CD4-positive, alpha-beta T cell treated with Interleukin-10 for 1 hour (primary cell): Measurements from ENCODE around the gene ZNF554.
"Not testable (repeated sequence)": the region's sequence is repeated elsewhere in the genome, so short reads cannot be mapped to it uniquely, and the experiment has no call there.

Source experiments
- DNase-seq: peaks from one replicate; pipeline ENCODE4 v3.0.0-alpha.2; 2020

ZNF554 gene

DNA sequence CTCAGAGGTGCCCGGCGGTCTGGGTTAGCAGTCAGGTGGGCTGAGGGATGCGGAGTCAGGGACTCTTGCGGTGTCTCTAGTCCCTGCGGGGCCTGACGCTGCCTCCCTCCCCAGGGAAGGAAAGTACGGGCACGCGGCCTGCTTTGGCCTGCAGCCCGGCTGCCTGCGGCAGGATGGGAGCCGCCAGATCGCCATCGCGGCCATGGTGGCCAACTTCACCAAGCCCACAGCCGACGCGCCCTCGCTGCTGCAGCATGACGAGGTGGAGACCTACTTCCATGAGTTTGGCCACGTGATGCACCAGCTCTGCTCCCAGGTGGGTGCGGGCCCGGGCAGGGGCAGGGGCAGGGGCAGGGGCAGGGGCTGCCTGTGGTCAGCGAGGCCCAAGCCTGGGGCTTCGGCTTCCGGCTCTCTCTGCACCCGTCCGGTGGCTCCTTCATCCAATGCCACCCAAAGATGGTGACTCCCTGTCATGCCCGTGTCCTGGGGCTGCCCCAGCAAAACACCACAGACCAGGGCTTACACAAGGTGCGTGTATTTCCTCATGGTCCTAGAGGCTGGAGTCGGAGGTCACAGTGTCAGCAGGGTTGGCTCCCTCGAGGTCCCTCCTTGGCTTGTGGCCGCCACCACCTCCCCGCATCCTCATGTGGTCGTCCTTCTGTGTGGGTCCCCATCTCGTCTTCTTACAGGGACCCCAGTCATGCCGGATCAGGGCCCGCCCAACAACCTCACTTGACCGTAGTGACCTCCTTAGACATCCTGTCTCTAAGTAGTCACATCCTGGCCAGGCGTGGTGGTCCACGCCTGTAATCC lies 11.3 kb upstream of the ZNF554 start:
- DNase-seq: no peak

DNA sequence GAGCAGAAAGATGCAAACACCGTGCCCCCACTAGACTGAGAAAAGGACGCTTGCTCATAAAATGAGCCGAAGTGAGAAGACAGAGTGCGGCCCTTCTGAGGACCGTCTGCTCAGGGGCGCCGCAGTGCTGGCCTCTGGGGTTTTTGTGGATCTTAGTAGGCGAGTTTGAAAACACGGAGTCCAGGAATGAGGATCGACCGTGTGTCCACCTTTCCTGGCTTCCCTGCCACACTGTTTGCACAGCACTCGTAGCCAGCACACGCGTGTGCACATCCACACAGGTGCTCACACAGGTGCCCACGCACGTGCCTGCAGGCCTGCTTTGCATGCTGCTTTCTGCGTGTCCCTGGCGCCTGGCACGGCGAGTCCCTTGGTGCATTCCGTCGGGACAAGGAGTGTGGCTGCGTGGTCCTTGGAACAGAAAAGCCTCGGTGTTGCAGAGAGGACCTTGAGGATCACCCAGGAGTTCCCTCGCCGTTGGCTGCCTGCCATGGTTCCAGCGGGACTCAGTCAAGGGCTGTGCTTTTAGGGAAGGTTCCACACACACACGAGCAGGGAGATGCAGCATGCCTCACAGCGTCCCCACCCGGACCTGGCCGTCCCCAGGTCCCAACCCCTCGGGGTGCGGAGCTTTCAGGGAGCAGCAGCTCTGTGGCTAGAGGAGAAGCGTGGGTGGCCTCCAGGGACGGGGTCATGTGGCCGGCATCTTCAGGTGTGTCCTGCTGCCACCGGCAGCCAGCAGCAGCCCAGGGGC lies 10.1 kb upstream of the ZNF554 start:
- DNase-seq: no peak

DNA sequence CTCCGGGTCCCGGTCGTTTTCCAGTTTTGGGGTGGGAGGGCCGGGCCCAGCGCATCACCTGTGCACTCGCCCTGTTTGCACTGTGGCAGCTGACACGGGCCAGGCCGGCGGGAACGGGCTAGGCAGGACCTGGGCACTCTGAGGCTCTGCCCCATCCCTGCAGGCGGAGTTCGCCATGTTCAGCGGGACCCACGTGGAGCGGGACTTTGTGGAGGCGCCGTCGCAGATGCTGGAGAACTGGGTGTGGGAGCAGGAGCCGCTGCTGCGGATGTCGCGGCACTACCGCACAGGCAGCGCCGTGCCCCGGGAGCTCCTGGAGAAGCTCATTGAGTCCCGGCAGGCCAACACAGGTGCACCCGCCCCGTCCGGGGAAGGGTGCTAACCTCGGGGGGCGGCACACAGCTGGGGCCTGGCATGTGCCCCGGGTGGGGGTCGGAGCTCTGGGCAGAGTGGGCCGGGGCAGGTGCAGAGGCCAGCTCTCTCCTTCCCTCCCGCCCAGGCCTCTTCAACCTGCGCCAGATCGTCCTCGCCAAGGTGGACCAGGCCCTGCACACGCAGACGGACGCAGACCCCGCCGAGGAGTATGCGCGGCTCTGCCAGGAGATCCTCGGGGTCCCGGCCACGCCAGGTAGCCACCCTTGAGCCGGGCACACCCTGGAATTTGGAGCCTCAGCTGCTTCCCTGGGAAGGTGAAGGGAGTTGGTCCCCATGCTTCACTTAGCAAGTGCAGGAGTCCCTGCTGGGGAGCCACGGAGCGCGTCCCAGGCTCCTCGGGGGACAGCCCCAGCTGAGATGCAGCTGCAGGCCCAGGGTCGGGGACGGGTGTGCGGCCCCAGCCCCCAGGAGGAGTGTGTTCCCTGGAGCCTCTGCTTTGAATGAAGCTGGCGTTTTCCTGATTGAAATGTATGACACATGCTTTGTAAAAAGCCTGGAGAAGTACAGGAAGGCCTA lies 9.3 kb upstream of the ZNF554 start:
- DNase-seq: no peak

DNA sequence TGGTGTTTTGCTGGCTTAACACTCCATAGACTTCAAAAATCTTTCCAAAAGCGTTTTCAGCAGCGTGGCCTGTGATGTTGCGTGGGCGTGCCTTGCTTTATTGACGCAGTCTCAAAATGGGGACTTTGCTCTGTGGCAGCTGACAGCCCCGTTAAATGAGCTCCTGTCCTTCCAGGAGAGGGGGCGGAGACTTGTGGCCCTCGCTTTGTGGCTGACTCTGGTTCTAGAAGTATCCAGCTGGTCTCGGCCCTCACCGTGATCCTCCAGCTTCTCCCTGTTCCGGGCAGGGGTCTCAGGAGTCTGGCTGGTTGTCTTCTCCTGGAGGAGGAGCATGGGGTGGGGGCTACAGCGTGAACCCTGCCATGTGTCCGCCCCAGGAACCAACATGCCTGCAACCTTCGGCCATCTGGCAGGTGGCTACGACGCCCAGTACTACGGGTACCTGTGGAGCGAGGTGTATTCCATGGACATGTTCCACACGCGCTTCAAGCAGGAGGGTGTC lies 8.4 kb upstream of the ZNF554 start:
- DNase-seq: no peak

DNA sequence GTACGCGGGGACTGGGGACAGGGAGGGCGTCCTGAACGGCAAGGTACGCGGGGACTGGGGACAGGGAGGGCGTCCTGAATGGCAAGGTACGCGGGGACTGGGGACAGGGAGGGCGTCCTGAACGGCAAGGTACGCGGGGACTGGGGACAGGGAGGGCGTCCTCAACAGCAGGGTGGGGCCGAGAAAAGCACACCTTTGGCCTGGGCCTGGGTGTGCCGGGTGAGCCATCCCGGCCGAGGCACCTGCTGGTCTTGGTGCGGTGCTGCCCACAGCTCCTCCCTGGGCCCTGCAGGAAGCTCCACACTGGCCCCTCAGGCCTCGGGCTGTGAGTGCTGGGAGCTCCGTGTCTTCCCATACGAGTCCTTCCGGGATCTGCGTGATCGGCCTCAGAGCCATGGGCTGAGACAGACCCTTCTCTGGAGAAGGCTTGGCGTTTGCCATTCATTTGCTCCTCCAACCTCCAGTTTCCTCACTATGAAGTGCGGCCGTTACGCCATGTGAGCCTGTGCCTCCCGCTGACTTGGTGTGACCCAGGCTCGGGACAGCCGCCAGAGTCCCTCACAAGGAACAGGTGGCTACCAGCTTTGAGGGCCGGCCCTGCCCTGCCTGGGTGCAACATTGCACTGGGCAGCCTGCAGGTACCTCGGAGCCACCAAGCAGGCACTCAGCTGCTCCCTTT lies 7.8 kb upstream of the ZNF554 start:
- no peak for DNase-seq

DNA sequence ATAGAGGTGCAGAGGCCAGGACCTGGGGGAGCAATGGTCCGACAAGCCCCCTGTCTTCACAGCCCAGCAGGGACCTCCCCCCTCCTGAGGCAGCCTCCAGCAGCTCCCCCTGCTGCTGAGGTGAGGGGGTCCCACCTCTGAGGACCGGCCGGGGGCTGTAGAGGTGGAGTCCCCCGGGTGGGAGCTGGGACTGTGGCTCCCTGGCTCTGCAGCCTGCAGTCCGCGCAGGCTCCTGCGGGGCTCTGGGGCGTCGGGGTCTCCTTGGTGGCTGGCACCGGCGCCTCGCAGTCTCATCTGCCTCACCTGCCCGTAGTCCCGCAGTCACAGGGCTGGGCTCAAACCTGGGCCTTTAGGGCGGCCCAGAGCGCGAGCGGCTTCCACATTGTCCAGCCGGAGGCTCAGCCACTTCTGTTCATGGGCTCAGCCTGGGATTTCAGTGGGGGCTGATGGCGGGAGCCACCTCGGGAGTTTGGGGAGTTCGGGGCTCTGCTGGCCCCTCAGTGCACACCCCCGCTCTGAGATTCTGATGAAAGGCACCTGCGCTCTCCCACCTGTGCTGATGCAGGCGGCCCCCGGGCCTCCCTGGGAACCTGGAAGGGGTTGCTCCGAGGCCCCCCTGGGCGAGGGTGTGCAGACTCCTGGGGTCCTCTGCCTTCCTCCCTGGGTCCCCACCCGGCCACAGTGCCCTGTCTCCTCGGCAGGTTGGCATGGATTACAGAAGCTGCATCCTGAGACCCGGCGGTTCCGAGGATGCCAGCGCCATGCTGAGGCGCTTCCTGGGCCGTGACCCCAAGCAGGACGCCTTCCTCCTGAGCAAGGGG lies 7.0 kb upstream of the ZNF554 start:
- no peak for DNase-seq

DNA sequence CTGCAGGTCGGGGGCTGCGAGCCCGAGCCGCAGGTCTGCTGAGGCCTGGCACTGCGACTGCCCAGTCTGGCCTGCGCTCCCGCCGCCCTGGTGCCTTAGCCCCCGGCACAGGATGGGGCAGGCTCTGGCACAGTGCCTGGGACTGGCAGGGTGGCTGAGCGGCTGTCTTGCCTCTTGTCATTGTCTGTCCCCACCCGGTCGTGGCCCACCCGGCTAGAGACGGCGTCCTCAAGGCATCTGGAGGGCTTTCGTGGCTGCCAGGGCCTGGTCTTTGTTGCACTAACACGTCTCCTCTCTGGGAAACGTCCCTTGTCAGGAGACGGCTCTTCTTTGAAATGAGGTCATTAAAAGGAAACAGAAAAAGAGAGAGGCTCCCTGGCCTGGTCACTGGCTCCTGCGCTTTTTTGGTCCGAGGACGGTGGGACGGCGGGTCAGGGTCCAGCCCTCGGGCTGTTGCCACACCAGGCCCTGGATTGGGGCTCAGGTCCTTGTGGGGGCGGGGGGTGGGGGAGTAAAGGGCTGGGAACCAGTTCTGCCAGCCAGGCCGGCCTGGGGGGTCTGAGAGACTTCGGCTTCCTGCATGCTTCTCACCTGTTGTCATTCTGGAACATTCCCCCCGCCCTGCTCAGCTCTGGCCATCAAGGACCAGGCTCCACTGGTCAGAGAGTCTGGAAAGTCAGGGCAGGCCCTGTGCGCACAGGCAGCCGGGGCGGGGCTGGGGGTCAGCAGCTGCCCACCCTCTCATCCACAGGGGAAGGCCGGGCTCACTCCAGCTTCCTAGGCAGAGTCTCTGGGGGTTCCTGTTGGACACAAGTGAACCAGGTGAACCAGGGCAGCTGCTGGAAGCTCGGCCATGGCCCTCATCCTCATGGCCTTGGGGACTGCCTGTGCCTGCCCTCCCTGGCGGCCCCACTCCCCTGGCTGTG lies 6.2 kb upstream of the ZNF554 start:
- DNase-seq: no peak

DNA sequence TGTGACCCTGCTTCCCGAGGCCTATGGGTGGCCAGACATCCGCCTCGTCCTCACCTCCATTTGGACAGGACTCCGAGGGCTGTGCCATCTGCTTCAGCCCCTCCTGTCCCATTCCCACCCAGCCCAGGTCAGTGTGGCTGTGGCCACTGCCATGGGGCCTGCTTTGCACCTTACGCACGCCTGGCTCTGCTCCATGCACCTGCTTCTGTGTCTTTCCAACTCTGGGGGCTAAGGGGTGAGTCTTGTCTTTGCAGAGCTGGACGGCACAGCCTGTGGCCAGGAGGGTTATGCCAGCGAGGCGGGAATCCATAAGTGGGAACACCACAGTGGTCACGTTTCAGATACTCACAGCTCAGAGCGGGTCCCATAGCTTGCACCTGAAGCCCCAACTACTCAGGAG lies 5.2 kb upstream of the ZNF554 start:
- no peak for DNase-seq

DNA sequence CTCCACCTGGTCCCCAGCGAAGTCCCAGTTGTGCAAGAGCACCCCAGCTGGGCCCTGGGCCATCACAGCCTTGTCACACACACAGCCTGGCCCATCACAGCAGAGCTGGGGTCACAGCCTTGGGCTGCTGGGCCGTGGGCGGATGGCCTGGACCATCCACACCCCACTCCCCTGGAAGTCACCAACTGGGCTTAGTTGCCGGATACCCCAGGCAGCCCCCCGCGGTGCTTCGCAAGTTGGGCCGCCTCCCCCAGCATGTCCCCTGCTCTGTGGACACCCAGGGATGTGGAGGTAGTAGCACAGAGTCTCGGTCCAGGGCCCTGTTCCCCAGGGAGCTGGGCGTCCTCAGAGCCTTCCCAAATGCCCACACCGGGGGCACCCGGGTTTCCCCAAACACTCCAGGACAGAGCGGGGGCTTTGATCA lies 4.5 kb upstream of the ZNF554 start:
- no peak for DNase-seq

DNA sequence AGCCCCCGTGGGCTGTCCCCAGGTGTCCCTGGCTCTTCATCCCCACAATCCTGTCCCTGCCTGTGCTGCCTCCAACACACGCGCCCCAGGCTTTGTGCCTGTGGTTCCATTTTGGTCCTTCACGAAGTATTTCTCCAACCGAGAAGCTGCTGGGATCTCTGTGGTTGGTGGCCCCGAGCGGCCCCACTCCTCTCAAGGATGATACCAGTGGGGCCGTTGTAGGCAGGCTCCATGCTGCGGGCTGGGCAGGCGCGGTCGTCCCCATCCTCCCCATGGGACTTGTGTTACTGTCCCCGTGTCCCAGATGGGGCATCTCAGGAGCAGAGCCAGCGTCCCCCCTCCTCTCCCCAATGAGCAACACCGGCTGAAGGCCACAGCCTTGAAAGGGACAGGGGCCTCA lies 3.7 kb upstream of the ZNF554 start:
- DNase-seq: no peak

DNA sequence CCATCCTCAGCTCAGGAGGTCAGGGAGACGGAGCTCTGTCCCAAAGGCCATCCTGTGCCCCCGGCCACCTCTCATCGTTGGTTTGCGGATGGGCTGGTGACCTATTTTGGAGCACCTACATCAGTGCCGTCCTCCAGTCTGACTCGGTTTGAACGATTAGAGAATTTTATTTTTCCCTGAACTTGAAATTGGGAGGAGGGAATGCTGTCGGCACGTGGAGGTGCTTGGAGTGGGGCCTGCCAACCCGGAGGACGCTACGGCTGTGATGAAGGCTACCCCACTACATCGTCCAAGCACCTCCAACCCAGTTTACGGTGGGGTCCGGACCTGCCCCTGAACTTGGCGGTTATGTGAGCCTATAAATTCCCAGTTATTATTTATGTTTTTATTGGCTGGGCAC lies 3.0 kb upstream of the ZNF554 start:
- DNase-seq: no peak

DNA sequence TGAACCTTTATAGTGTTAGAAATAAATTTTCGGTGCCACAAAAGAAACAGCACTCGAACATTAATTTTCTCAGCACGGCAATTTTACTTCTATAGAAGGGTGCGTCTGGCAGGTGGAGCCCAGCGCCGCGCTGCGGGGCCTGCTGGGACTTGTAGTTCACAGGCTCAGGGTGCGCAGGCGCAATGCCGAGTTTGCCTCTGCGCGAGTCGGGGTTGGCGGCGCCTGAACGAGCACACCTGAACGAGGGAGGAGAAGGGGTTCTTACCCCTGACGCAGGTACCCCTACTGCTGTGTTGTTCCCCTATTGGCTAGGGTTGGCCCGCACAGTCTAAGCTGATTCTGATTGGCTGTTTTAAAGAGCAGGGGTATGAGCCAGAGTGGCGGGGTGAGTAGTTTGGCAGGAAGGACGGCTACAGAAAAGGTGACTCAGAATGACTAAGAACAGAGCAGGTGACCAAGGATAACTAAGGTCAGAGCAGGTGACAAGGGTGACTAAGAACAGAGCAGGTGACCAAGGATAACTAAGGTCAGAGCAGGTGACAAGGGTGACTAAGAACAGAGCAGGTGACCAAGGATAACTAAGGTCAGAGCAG lies 2.3 kb upstream of the ZNF554 start:
- not testable (repeated sequence) for DNase-seq

DNA sequence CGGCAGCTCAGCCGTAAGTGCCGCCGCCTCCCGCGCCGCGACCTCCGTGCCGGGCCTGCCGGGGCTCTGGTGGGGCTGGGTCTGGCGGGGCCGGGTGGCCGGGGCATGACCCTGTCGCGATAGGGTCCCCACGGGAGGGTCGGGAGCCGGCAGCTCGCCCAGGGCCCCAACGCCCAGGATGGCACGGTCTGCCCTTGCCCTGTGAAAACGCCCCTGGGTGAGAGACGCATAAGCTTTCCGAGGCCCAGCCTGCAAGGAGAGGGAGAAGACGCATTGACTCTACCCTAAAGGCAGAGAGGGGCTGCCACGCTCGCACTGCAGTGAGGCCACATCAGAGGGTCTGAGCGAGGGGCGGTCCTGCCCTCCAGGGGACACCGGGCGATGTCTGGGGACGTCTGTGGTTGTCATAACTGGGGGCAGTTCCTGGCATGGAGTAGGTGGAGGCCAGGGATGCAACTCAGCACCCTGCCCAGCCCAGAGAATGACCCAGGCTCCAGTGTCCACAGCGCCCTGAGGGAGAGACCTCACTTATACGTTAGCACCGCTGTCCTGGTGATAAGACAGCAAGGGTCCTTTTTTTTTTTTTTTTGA lies 539 bp downstream of the ZNF554 start:
- DNase-seq: no peak

DNA sequence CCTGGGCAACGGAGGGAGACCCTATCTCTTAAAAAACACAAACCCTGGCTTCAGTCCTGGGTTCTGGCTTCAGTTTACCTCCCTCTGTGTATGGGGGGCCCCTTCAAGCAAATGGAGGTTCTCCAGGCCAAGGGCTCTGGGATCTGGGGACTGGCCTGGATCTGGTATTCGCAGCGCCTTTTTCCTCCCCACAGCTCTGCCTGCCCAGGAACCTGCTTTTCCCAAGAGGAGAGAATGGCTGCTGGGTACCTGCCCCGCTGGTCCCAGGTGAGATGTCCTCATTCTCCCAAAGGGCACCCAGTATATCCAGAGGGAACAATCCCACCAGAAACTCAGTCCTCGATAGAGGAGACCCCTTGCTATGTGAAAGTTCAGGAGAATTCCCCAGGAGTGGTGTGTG lies 3.2 kb downstream of the ZNF554 start:
- DNase-seq: no peak

DNA sequence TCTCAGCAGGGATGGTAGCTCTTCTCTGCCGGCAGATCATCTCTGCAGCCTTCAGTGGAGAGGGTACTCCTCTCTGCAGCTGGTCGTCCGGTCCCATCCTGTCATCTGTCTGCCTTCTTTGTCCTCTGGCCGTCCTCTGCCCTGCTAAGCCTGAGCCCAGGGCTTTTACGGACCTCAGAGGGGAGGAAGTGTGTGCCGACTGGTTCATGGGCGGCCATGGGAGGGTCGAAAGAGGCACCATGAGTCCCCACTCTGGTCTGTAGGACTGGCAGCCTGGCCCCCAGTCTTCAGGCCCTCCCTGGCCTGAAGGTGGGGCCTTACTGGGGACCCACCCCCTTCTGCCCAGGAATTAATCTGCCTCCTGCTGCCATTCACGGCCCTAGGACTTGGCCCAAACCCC lies 4.0 kb downstream of the ZNF554 start:
- DNase-seq: no peak

DNA sequence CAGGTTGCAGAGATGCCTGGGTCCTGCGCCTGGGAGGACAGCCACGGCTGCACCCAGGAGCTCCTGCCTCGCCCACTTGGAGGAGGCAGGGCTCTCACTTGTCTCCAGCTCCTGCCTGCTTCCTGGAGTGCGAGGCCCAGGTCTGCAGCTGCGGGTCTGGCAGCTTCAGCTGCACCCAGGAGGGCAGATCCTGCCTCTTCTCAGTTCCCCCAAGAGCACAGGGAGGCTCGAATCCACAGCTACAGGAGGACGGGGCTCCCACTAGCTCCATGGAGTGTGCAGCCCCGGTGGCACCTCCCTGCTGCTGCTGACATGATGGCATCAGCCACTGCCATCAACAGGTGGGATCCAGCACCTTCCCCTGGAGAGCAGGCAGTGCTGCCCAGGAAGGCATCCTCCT lies 4.5 kb downstream of the ZNF554 start:
- DNase-seq: no peak

DNA sequence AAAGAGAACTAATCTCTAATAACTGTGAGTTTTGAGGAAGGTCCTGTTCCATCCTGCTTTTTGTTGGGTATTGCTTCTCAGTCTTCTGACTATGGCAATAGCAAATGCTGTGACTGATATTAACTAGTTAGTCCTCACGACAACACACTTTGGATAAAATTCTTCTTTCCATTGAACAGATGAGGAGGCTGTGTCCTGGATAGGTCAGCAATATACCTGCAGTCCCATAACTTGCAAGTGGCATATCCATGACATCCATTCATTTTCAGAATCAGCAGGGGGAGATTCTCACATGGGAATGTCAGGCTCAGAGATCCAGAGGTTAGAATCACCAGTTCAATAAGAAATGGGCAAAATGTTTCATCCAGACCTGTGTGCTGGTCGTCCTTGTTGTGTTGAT lies 7.4 kb downstream of the ZNF554 start:
- DNase-seq: no peak

DNA sequence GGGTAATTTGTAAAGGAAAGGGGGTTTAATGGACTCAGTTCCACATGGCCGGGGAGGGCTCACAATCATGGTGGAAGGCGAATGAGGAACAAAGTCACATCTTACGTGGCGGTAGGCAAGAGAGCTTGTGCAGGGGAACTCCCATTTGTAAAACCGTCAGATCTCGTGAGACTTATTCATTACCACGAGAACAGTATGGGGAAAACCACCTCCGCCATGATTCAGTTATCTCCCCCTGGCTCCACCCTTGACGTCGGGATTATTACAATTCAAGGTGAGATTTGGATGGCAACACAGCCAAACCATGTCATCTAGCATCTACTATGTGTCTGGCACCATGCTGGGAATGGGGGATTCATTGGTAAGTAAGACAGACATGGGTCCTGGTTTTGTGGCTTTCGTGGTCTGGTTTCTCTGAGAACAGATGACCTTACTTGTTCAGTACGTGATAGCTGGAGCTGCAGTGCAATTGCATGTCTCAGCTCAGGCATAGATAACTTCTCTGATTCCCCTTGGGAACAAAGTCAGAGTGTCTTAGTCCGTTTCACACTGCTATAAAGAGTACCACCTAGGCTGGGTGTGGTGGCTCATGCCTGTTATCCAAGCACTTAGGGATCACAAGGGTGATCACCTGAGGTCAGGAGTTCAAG lies 8.3 kb downstream of the ZNF554 start:
- DNase-seq: no peak

DNA sequence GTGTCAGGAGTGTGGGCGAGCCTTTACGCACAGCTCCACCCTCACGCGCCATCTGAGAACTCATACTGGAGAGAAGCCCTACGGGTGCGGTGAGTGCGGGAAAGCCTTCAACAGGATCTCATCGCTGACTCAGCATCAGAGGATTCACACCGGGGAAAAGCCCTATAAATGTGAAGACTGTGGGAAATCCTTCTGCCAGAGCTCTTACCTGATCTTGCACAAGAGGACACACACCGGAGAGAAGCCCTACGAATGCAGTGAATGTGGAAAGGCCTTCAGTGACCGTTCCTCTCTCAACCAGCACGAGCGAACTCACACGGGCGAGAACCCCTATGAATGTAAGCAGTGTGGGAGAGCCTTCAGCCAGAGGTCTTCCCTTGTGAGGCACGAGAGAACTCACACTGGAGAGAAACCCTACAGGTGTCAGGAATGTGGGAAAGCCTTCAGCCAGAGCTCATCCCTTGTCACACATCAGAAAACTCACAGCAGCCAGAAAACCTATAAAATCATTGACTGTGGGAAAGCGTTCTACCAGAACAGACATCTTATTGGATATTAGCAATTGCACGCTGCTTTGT lies 14.7 kb downstream of the ZNF554 start:
- DNase-seq: no peak
